ENCODE results near the gene PTAFR. TPM values are rescaled to one million over a fixed set of nuclear protein-coding genes. Genes with fewer than 3 reads are reported as not detected.

Gene PTAFR
- total RNA-seq, 2 experiments from 2014 or later = 0.20 to 0.56 TPM

Other genes starting within 250 kb of the PTAFR start
- under 1 TPM; 0.20 to 0.21 TPM for gene SMPDL3B, start 241.7 kb downstream of the PTAFR start, total RNA-seq
- 1 to 10 TPM; 7.6 to 7.8 TPM for gene XKR8, start 216.7 kb downstream of the PTAFR start, total RNA-seq
- gene EYA3, start 88.1 kb downstream of the PTAFR start, total RNA-seq = 10 to 100 TPM; 27.8 to 30.7 TPM
- gene DNAJC8, start 56.3 kb upstream of the PTAFR start, total RNA-seq = 100 to 1,000 TPM; 110 to 128 TPM
- gene ATP5IF1, start 59.4 kb upstream of the PTAFR start, total RNA-seq = 100 to 1,000 TPM; 172 to 189 TPM
- gene SESN2, start 82.8 kb upstream of the PTAFR start, total RNA-seq = 10 to 100 TPM; 11.7 to 11.8 TPM
- 10 to 100 TPM; 22.7 to 23.7 TPM for gene MED18, start 152.3 kb upstream of the PTAFR start, total RNA-seq
- 10 to 100 TPM; 29.0 to 34.9 TPM for gene PHACTR4, start 193.1 kb upstream of the PTAFR start, total RNA-seq